Panc1 (cell line): ENCODE data around the gene ABTB2. TPM values are rescaled to one million over a fixed set of nuclear protein-coding genes. Genes with fewer than 3 reads are reported as not detected.

Experiments
- ATAC-seq: fragments of 200-7000 bp; cut with Tn5 transposase; 2 replicates; pipeline ENCODE4 v1.9.1; 2020; ENCODE audit warnings: mild to moderate bottlenecking, moderate library complexity
- BruUV-seq: library from RNA; stranded (reverse); fragments of 400-500 nt; replicated peaks from 2 replicates; lab custom pipeline; 2021; lab: Mats Ljungman, UMichigan
- CTCF ChIA-PET: fragments of 300-600 bp; sonication (Branson Sonifier 250); formaldehyde crosslinking; loops from one replicate; lab custom pipeline; 2022; ENCODE audit warnings: antibody characterized with exemption; lab: Charles Lee
- POLR2A ChIA-PET: fragments of 300-600 bp; sonication (Branson Sonifier 250); formaldehyde crosslinking; loops from one replicate; lab custom pipeline; 2022; ENCODE audit warnings: antibody characterized with exemption; lab: Charles Lee
- DNase-seq: peaks from one replicate; pipeline ENCODE4 v3.0.0-alpha.2; 2010; ENCODE audit warnings: low read depth, low spot score
- H3K27ac ChIP-seq: 2 replicates; pipeline ENCODE4 v1.5.1; 2011; ENCODE audit warnings: mild to moderate bottlenecking, low read length, inconsistent platforms
- H3K27me3 ChIP-seq: fragments of 200-500 bp; sonication (Bioruptor generic); 2 replicates; pipeline ENCODE4 v1.6.0; 2014; ENCODE audit warnings: low read length, inconsistent platforms; ENCODE audit not compliant: control insufficient read depth, insufficient read depth
- H3K36me3 ChIP-seq: fragments of 200-500 bp; sonication (Bioruptor generic); 2 replicates; pipeline ENCODE4 v1.5.1; 2014; ENCODE audit warnings: inconsistent platforms, mild to moderate bottlenecking, low read length, moderate library complexity; ENCODE audit not compliant: control insufficient read depth, insufficient read depth
- H3K4me1 ChIP-seq: 2 replicates; pipeline ENCODE4 v1.5.1; 2011; ENCODE audit warnings: inconsistent platforms, mild to moderate bottlenecking, low read length, moderate library complexity; ENCODE audit not compliant: control insufficient read depth, insufficient read depth
- H3K4me3 ChIP-seq, 2 experiments: 2 replicates each; pipeline ENCODE4 v1.5.1; 2011 to 2012; ENCODE audit warnings: low read depth in 2 of 2, low read length in 2 of 2, mild to moderate bottlenecking in 2 of 2, inconsistent platforms in 1 of 2, moderate library complexity in 1 of 2
- H3K9me3 ChIP-seq: fragments of 200-500 bp; sonication (Bioruptor generic); 2 replicates; pipeline ENCODE4 v1.5.1; 2014; ENCODE audit warnings: low read depth, mild to moderate bottlenecking, inconsistent platforms, low read length, moderate library complexity; ENCODE audit not compliant: control insufficient read depth, insufficient read depth
- CTCF ChIP-seq: fragments of 450-650 bp; IDR thresholded peaks from 2 replicates; pipeline ENCODE4 v1.5.1; 2017; ENCODE audit warnings: mild to moderate bottlenecking
- POLR2AphosphoS5 ChIP-seq: IDR thresholded peaks from 2 replicates; pipeline ENCODE4 v1.6.1; 2012; ENCODE audit warnings: mild to moderate bottlenecking, low read depth, low read length, moderate library complexity
- REST ChIP-seq, 2 experiments: IDR thresholded peaks; 2 replicates each; pipeline ENCODE4 v1.6.1; 2011 to 2012; ENCODE audit warnings: low read depth in 2 of 2, control low read depth in 1 of 2, low read length in 1 of 2, mild to moderate bottlenecking in 1 of 2, moderate library complexity in 1 of 2; ENCODE audit not compliant: insufficient read depth in 1 of 2
- SIN3A ChIP-seq: IDR thresholded peaks from 2 replicates; pipeline ENCODE4 v1.6.1; 2012; ENCODE audit warnings: low read depth, mild to moderate bottlenecking, low read length, moderate library complexity, borderline replicate concordance; ENCODE audit not compliant: insufficient read depth
- TCF7L2 ChIP-seq: IDR thresholded peaks from 2 replicates; pipeline ENCODE4 v1.6.1; 2011; ENCODE audit warnings: mild to moderate bottlenecking, low read depth, low read length, inconsistent platforms
- in situ Hi-C: cut with HindIII; loops from 2 replicates; pipeline ENCODE4 v1.10.0; 2016; ENCODE audit warnings: low sequenced_read_pairs, low pct_unique_long_range_greater_than_20kb
- intact Hi-C: fragments of 100-400 bp; cut with micrococcal nuclease; formaldehyde crosslinking; loops from one replicate; pipeline ENCODE4 v1.10.0; 2022; ENCODE audit not compliant: unreplicated experiment
- total RNA-seq: library from RNA; stranded (reverse); gene quantifications from one replicate; pipeline ENCODE4 v1.2.1, GENCODE V29; 2021; ENCODE audit not compliant: unreplicated experiment

ABTB2 gene
- total RNA-seq, 1 experiment from 2014 or later, result 22.7 TPM

GRCh38 chr11:34345540-34345876 is 12.3 kb downstream of the ABTB2 start:
- Histone ChIP-seq H3K27me3 (no peaks in the 10 kb centered on the region), H3K4me1 (peaks cover 72% of the 10 kb centered on the region), H3K36me3 (no peaks in the 10 kb centered on the region), H3K4me3 (no peak overlapping the region), H3K9me3 (no peaks in the 10 kb centered on the region), H3K27ac (peak overlapping the region; percentile 55)
- intact Hi-C loops (no loop called here), in situ Hi-C loops (no loop called here)
- ATAC-seq (peak; percentile 41), DNase-seq (no peak)
- TF ChIP-seq SIN3A, result no peak
- no peak for TF ChIP-seq CTCF
- TF ChIP-seq POLR2AphosphoS5, result no peak
- TF ChIP-seq TCF7L2, result no peak
- no peak for TF ChIP-seq REST (IDR thresholded peaks at IDR 0.05; ENCODE audit: insufficient read depth in 1 of 2, low read depth in 2 of 2, low read length in 1 of 2)
- no TSS peak for BruUV-seq
- POLR2A ChIA-PET, result interaction anchor here (0.6 kb wide), 1 partner anchor 9 kb away, joined by 3 read pairs; no protein-coding TSS in a partner anchor
- CTCF ChIA-PET, result no interaction called here

- no peaks in the 10 kb centered on the region for H3K27me3 ChIP-seq
- ATAC-seq, result peak; percentile 64
- intact Hi-C loops, result no loop called here
- peak overlapping the region; percentile 55 for H3K27ac ChIP-seq
- no peak overlapping the region for H3K4me3 ChIP-seq
- no TSS peak for BruUV-seq
- no peak for DNase-seq
- ChIA-PET POLR2A (interaction anchor here (0.6 kb wide), 1 partner anchor 9 kb away, joined by 3 read pairs; no protein-coding TSS in a partner anchor), CTCF (no interaction called here)
- peaks cover 72% of the 10 kb centered on the region for H3K4me1 ChIP-seq
- no peaks in the 10 kb centered on the region for H3K36me3 ChIP-seq
- in situ Hi-C loops, result no loop called here
- TF ChIP-seq SIN3A (no peak), POLR2AphosphoS5 (no peak), TCF7L2 (no peak), CTCF (no peak), REST (IDR thresholded peaks at IDR 0.05; ENCODE audit: insufficient read depth in 1 of 2, low read depth in 2 of 2, low read length in 1 of 2) (no peak)
- H3K9me3 ChIP-seq, result no peaks in the 10 kb centered on the region
Observed at GRCh38 chr11:34344768-34345539, 12.9 kb downstream of the ABTB2 start.
